DND-41 (cell line): Measurements from ENCODE around the gene PCSK4.
"Not testable (repeated sequence)": the region's sequence is repeated elsewhere in the genome, so short reads cannot be mapped to it uniquely, and the experiment has no call there.

Experiments used
- ATAC-seq: fragments of 200-7000 bp; cut with Tn5 transposase; 3 replicates; pipeline ENCODE4 v1.9.1; 2021; ENCODE audit warnings: low read depth; ENCODE audit not compliant: insufficient read depth
- DNase-seq: peaks from one replicate; pipeline ENCODE4 v3.0.0-alpha.2; 2020
- H2AFZ ChIP-seq: 2 replicates; pipeline ENCODE4 v1.6.0; 2012; ENCODE audit warnings: low read depth, low read length
- H3K27ac ChIP-seq: 2 replicates; pipeline ENCODE4 v1.5.1; 2012; ENCODE audit warnings: low read length, inconsistent platforms
- H3K27me3 ChIP-seq: fragments of 200-600 bp; sonication (generic); 2 replicates; pipeline ENCODE4 v1.6.0; 2012; ENCODE audit warnings: low read length, mild to moderate bottlenecking, inconsistent platforms; ENCODE audit not compliant: insufficient read depth, poor library complexity
- H3K36me3 ChIP-seq: 2 replicates; pipeline ENCODE4 v1.5.1; 2012; ENCODE audit warnings: low read length, inconsistent platforms; ENCODE audit not compliant: insufficient read depth
- H3K4me1 ChIP-seq: 2 replicates; pipeline ENCODE4 v1.5.1; 2012; ENCODE audit warnings: mild to moderate bottlenecking, low read length; ENCODE audit not compliant: insufficient read depth
- H3K4me2 ChIP-seq: 2 replicates; pipeline ENCODE4 v1.6.0; 2012; ENCODE audit warnings: mild to moderate bottlenecking, moderate library complexity, low read length, inconsistent platforms; ENCODE audit not compliant: insufficient read depth
- H3K4me3 ChIP-seq, 2 experiments: fragments of 200-600 bp in 1 of 2; shearing (Covaris generic) in 1 of 2; 2 replicates each; pipeline ENCODE4 v1.5.1; 2012 to 2016; ENCODE audit warnings: inconsistent platforms in 2 of 2, low read length in 2 of 2, mild to moderate bottlenecking in 2 of 2, low read depth in 1 of 2, moderate library complexity in 1 of 2
- H3K79me2 ChIP-seq: 2 replicates; pipeline ENCODE4 v1.6.0; 2012; ENCODE audit warnings: low read length, inconsistent platforms; ENCODE audit not compliant: insufficient read depth
- H3K9ac ChIP-seq: 2 replicates; pipeline ENCODE4 v1.6.0; 2012; ENCODE audit warnings: low read depth, mild to moderate bottlenecking, inconsistent platforms, low read length, moderate library complexity
- H3K9me3 ChIP-seq: 2 replicates; pipeline ENCODE4 v1.5.1; 2012; ENCODE audit warnings: low read length, moderate library complexity, mild to moderate bottlenecking, inconsistent platforms; ENCODE audit not compliant: insufficient read depth, severe bottlenecking
- H4K20me1 ChIP-seq: 2 replicates; pipeline ENCODE4 v1.6.0; 2012; ENCODE audit warnings: low read length; ENCODE audit not compliant: insufficient read depth
- CTCF ChIP-seq: IDR thresholded peaks from 2 replicates; pipeline ENCODE4 v1.5.1; 2012; ENCODE audit warnings: borderline replicate concordance, low read length, moderate library complexity, mild to moderate bottlenecking; ENCODE audit not compliant: poor library complexity, severe bottlenecking; ENCODE audit errors: extremely low read depth
- EZH2 ChIP-seq: IDR thresholded peaks from 3 replicates; pipeline ENCODE4 v1.6.1; 2012; ENCODE audit warnings: borderline replicate concordance, low read depth, mild to moderate bottlenecking, moderate library complexity, low read length, inconsistent platforms; ENCODE audit not compliant: severe bottlenecking

PCSK4 gene

GRCh38 chr19:1534972-1535371 is 44.8 kb upstream of the PCSK4 start:
- Histone ChIP-seq H3K4me2 (no peak overlapping the region), H3K27me3 (no peaks in the 10 kb centered on the region), H2AFZ (no peak overlapping the region), H3K4me1 (no peaks in the 10 kb centered on the region), H3K9ac (no peak overlapping the region), H3K36me3 (no peaks in the 10 kb centered on the region), H4K20me1 (no peaks in the 10 kb centered on the region), H3K4me3 (no peak overlapping the region), H3K27ac (no peak overlapping the region), H3K9me3 (no peaks in the 10 kb centered on the region), H3K79me2 (no peaks in the 10 kb centered on the region)
- DNase-seq, result no peak
- TF ChIP-seq CTCF (no peak), EZH2 (no peak)
- ATAC-seq, result no peak

DNA sequence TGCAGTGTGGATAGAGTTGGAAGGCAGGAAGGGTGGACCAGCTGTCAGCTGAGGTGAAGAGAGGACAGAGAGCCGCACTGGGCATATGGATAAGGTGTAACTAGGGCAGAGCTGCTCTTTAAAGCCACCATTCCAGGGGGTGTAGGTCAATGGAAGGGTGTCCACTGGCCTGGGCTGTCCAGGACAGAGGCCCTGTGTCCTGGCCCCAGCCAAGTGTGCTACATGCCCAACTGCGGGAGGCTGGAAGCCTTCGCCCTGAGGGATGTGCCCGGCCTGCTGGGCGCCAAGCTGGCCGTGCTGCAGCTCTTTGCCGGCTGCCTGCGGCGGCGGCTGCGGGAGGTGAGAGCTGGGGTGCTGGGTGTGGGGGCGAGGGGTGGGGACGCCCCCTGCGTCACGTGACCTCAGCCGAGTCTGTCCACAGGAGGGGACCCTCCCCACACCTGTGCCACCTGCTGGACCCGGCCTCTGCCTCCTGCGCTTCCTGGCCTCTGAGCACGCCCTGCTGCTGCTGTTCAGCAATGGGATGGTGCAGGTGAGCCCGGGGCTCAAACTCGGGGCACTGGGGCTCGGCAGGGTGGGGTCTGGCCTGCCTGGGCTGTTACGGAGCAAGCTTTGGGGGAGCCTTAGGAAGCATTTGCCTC is 43.5 kb upstream of the PCSK4 start:
- Histone ChIP-seq H3K79me2 (no peaks in the 10 kb centered on the region), H3K27ac (no peak overlapping the region), H3K27me3 (no peaks in the 10 kb centered on the region), H2AFZ (no peak overlapping the region), H3K4me2 (no peak overlapping the region), H3K4me1 (no peaks in the 10 kb centered on the region), H3K9ac (no peak overlapping the region), H3K36me3 (no peaks in the 10 kb centered on the region), H4K20me1 (no peaks in the 10 kb centered on the region), H3K9me3 (no peaks in the 10 kb centered on the region), H3K4me3 (no peak overlapping the region)
- TF ChIP-seq EZH2, result no peak
- no peak for TF ChIP-seq CTCF
- no peak for DNase-seq
- ATAC-seq, result no peak

DNA sequence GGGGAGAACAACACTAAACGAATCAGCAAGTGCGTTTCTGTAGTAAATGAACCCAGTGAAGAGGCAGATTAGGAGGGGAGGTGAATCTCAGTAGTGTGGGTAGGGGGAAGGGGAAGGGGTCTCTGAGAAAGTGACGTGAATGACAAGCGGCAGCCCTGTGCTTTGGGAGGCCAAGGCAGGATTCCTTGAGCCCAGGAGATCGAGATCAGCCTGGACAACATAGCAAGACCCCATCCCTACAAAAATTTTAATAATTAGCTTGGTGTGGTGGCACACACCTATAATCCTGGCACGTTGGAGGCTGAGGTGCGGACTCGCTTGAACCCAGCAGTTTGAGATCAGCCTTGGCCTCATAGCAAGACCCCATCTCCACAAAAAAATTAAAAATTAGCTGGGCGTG is 41.9 kb upstream of the PCSK4 start:
- TF ChIP-seq EZH2 (no peak), CTCF (no peak)
- no peaks in the 10 kb centered on the region for H3K9me3 ChIP-seq
- no peak for ATAC-seq

GRCh38 chr19:1531587-1531986 is 41.4 kb upstream of the PCSK4 start:
- TF ChIP-seq CTCF, result no peak
- TF ChIP-seq EZH2, result no peak

More for the DNA sequence above, 41.9 kb upstream of the PCSK4 start:
- H3K4me1 ChIP-seq, result no peaks in the 10 kb centered on the region
- no peaks in the 10 kb centered on the region for H4K20me1 ChIP-seq
- no peaks in the 10 kb centered on the region for H3K79me2 ChIP-seq
- H3K27ac ChIP-seq, result no peak overlapping the region
- H2AFZ ChIP-seq, result no peak overlapping the region
- DNase-seq, result no peak
- H3K4me3 ChIP-seq, result no peak overlapping the region
- H3K9ac ChIP-seq, result no peak overlapping the region
- no peaks in the 10 kb centered on the region for H3K36me3 ChIP-seq
- no peaks in the 10 kb centered on the region for H3K27me3 ChIP-seq
- no peak overlapping the region for H3K4me2 ChIP-seq

DNA sequence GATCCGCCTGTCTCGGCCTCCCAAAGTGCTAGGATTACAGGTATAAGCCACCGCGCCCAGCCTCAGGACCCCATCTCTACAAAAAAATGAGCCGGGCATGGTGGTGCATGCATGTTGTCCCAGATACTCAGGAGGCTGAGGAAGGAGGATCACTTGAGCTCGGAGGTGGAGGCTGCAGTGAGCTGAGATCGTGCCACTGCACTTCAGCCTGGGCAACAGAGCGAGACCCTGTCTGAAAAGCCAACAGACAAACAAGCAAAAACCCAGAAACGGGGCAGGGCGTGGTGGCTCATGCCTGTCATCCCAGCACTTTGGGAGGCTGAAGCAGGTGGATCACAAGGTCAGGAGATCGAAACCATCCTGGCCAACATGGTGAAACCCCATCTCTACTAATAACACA is 40.7 kb upstream of the PCSK4 start:
- not testable (repeated sequence) for H2AFZ ChIP-seq, DNase-seq, H3K27ac ChIP-seq, H3K4me2 ChIP-seq, H3K27me3 ChIP-seq, H3K4me3 ChIP-seq, H3K36me3 ChIP-seq, H3K9me3 ChIP-seq, H3K79me2 ChIP-seq, ATAC-seq, H3K4me1 ChIP-seq, H4K20me1 ChIP-seq, H3K9ac ChIP-seq

More at GRCh38 chr19:1531587-1531986, 41.4 kb upstream of the PCSK4 start:
- Histone ChIP-seq H3K9ac (no peak overlapping the region), H3K27me3 (no peaks in the 10 kb centered on the region), H3K27ac (no peak overlapping the region), H3K4me3 (no peak overlapping the region), H3K4me1 (no peaks in the 10 kb centered on the region), H4K20me1 (no peaks in the 10 kb centered on the region), H2AFZ (no peak overlapping the region), H3K9me3 (no peaks in the 10 kb centered on the region), H3K36me3 (no peaks in the 10 kb centered on the region), H3K4me2 (no peak overlapping the region), H3K79me2 (no peaks in the 10 kb centered on the region)
- no peak for DNase-seq
- no peak for ATAC-seq
